ENCODE results near the gene C20orf144. TPM values are rescaled to one million over a fixed set of nuclear protein-coding genes. Genes with fewer than 3 reads are reported as not detected.

The C20orf144 gene
- total and polyA plus RNA-seq, 5 experiments from 2014 or later, result 0.38 to 0.47 TPM; not detected in 3

DNA sequence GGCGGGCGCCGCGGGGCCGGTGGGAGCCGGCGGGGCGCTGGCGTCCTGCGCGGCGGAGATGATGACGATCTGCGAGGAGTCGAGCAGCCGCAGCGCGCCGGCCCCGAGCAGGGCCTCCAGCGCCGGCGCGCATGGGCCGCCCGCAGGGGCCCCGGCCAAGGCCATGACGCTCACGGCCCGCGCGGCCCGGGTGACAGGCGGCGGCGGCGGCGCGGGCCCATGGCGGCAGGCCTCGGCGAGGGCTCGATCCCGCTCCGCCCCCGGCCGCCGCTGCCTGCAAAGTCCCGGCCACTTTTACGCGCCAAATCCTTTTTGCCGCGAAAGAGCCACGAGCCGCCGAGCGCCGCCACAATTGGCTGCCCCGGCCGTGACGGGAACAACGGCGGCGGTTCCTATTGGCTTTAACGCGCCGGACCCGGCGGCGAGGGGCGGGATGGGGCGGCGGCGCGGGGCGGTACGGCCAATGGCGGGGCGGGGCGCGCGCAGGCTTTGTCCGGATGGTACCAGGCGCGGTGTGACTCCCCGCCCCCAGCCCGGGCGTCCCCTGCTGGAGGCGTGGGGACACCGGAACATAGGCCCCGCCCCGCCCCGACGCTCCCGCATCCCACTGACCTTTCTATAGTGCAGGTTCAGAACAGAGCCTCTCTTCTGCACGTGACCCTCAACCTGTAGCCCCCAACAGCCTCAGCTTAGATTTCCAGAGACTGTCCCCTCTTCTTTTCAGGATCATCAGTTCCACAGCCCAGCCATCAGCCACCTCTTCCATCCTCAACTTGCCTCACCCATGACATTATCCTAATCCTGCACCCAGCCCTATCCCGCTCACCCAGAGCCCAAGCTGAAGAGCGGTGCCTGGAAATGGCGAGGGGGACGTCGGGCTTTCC is 24.2 kb downstream of the C20orf144 start, which contains the start of gene E2F1:
Gene E2F1 (minus strand): TSS at position 286 of the 884 bp plus-strand sequence. CDS start 121 bp downstream, at position 165.
- peak within 1 kb of the TSS; percentile 75 to 97 (median 88) for H3K27ac Mint-ChIP-seq
- H3K36me3 Mint-ChIP-seq, result no peaks in the 10 kb centered on the region
- peak; percentile 86 to 94 (median 91) for DNase-seq
- H3K27me3 Mint-ChIP-seq, result no peaks in the 10 kb centered on the region
- peak; percentile 92 for ATAC-seq
- H3K4me1 Mint-ChIP-seq, result peaks cover 18 to 46% (median 36%) of the 10 kb centered on the region in 4 donors
- H3K4me3 Mint-ChIP-seq, result peak within 1 kb of the TSS; percentile 63 to 90 (median 87)
- H3K9me3 Mint-ChIP-seq, result no peaks in the 10 kb centered on the region
- POLR2A ChIA-PET, result interaction anchor here (0.7 to 2.0 kb wide), 6 partner anchors 19 to 46 kb away, joined by 3 to 11 read pairs (median 6); partner anchors contain the start of genes ACTL10, PXMP4 and ZNF341

DNA sequence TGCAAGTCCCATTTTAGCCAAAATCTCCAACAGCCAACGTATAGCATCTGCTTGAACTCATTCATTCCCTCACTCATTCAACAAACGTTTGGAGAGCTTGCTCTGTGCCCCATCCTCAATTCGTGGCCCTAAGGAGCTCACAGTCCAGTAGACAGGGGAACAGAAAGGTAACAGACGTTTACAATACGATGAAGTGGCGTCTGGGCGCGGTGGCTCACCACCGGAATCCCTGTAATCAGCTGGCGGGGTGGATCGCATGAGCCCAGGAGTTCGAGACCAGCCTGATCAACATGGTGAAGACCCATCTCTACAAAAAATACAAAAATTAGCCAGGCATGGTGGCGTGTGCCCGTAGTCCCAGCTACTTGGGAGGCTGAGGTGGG is 24.8 kb downstream of the C20orf144 start:
- H3K27ac Mint-ChIP-seq, result peak overlapping the region; percentile 24 to 97 (median 88)
- ATAC-seq (no peak), DNase-seq (no peak)
- peaks cover 18 to 45% (median 36%) of the 10 kb centered on the region in 4 donors for H3K4me1 Mint-ChIP-seq
- POLR2A ChIA-PET, result interaction anchor here (0.6 to 2.0 kb wide), 5 partner anchors 20 to 286 kb away, joined by 3 to 11 read pairs (median 7); partner anchors contain the start of genes ACTL10, PXMP4 and ZNF341
- H3K36me3 Mint-ChIP-seq, result no peaks in the 10 kb centered on the region
- no peaks in the 10 kb centered on the region for H3K9me3 Mint-ChIP-seq
- H3K27me3 Mint-ChIP-seq, result no peaks in the 10 kb centered on the region
- peak overlapping the region; percentile 63 to 90 (median 87) for H3K4me3 Mint-ChIP-seq

- Mint-ChIP-seq H3K27ac (peak overlapping the region in 5 of 10 donors; percentile 46 to 97 (median 87)), H3K36me3 (no peaks in the 10 kb centered on the region), H3K27me3 (no peaks in the 10 kb centered on the region), H3K4me1 (peaks cover 18 to 45% (median 36%) of the 10 kb centered on the region in 4 donors), H3K9me3 (no peaks in the 10 kb centered on the region), H3K4me3 (peak overlapping the region in 8 of 10 donors; percentile 31 to 90 (median 87))
- POLR2A ChIA-PET, result interaction anchor here (0.6 to 2.0 kb wide), 5 partner anchors 20 to 287 kb away, joined by 3 to 11 read pairs (median 7); partner anchors contain the start of genes ACTL10, PXMP4 and ZNF341
- no peak for DNase-seq
- ATAC-seq, result no peak
These were observed 25.3 kb downstream of the C20orf144 start for GRCh38 chr20:33687370-33687915.

DNA sequence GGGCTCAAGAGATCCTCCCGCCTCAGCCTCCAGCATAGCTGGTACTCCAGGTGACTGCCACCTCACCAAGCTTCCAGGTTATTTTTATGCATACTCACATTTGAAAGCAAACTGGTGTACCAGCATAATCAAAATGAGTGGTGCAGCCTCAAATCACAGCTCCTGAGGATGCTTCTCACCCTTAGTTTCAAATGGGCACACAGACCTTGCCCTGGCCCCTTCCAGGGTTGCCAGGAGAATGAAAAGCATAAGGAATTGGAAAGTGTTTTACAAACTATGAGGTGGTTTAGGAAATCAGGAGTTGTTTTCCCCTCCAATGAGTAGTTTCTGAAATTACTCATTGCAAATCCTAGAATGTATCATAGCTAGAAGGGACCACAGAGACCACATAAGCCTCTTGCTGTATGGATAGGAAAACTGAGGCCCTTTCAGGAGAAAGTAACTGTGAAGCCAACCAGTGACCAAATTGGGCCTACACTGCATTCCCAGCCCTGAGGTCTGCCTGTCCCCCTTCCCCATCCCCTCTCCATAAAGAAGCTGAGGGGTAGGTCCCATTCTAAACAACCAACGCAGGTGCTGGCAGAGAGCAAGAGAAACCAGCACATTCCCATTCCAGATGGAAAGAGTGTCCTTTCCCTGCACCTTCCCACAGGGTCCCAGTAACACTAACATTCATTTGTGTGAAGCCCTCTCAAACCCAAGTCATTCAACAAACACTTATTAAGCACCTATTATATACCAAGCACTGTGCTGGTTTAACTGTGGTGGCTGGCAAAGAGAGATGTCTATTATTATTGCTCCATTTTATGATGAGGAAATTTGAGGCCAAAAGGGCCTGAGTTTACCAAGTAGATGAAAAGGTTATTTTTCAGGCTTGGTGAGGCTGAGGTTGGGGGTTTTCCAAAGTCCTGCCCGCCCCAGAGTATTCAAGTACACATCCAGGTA is 26.1 kb downstream of the C20orf144 start:
- Mint-ChIP-seq H3K27me3 (no peaks in the 10 kb centered on the region), H3K36me3 (no peaks in the 10 kb centered on the region), H3K4me1 (peaks cover 18 to 45% (median 36%) of the 10 kb centered on the region in 4 donors), H3K9me3 (no peaks in the 10 kb centered on the region), H3K4me3 (peak overlapping the region in 4 of 10 donors; percentile 6 to 40 (median 26)), H3K27ac (peak overlapping the region; percentile 7 to 97 (median 74))
- ATAC-seq (no peak), DNase-seq (no peak)
- POLR2A ChIA-PET, result interaction anchor here (0.6 to 2.3 kb wide), 4 partner anchors 10 to 44 kb away, joined by 3 to 14 read pairs (median 6); partner anchors contain the start of genes ACTL10 and ZNF341

DNA sequence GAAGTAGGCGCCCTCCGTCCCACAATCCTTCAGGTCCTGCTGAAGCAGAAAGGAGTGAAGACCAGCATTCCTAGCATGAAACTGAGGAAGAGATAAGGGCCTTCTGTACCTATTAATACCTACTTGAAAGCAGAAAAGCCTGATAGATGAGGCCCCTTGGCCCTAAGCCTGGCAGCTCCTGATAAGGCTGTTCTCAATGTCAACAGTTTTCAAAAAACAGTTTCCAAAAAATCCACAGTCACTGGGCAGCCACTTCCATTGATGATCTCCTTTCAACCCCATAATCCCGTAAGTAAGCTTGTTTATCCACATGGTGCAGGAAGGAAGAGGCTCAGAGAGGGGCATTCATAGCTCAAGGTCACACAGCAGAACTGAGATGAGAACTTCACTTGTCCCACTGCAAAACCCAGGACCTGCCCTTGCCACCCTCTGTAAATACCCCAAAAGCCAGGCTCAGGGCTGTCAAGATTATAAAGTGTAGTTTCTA is 26.9 kb downstream of the C20orf144 start:
- no peak for DNase-seq
- Mint-ChIP-seq H3K36me3 (no peaks in the 10 kb centered on the region), H3K4me1 (peaks cover 18 to 45% (median 36%) of the 10 kb centered on the region in 4 donors), H3K9me3 (no peaks in the 10 kb centered on the region), H3K4me3 (peak overlapping the region in 4 of 10 donors; percentile 12 to 51 (median 36)), H3K27ac (peak overlapping the region; percentile 50 to 97 (median 79)), H3K27me3 (no peaks in the 10 kb centered on the region)
- ATAC-seq, result no peak
- POLR2A ChIA-PET, result interaction anchor here (0.6 to 2.8 kb wide), 4 partner anchors 10 to 43 kb away, joined by 3 to 15 read pairs (median 9); partner anchors contain the start of genes ACTL10, PXMP4 and ZNF341

- ATAC-seq, result no peak
- Mint-ChIP-seq H3K27ac (peak overlapping the region; percentile 50 to 97 (median 72)), H3K27me3 (no peaks in the 10 kb centered on the region), H3K36me3 (no peaks in the 10 kb centered on the region), H3K4me3 (peak overlapping the region in 9 of 10 donors; percentile 60 to 82 (median 70)), H3K9me3 (no peaks in the 10 kb centered on the region), H3K4me1 (peaks cover 20 to 45% (median 35%) of the 10 kb centered on the region in 4 donors)
- POLR2A ChIA-PET, result interaction anchor here (0.7 to 2.8 kb wide), 8 partner anchors 22 to 988 kb away, joined by 3 to 15 read pairs (median 4); partner anchors contain the start of genes ACTL10, EIF2S2, PIGU and PXMP4
- DNase-seq, result no peak
These were observed 27.4 kb downstream of the C20orf144 start for GRCh38 chr20:33689493-33689892.

- ATAC-seq, result peak; percentile 49 to 57
- no peaks in the 10 kb centered on the region for H3K27me3 Mint-ChIP-seq
- H3K36me3 Mint-ChIP-seq, result no peaks in the 10 kb centered on the region
- no peaks in the 10 kb centered on the region for H3K9me3 Mint-ChIP-seq
- peak; percentile 34 to 81 (median 57) for DNase-seq
- POLR2A ChIA-PET, result interaction anchor here (0.7 to 2.8 kb wide), 7 partner anchors 22 to 987 kb away, joined by 3 to 15 read pairs (median 4); partner anchors contain the start of genes ACTL10, EIF2S2, PIGU and PXMP4
- peak overlapping the region; percentile 52 to 97 (median 80) for H3K27ac Mint-ChIP-seq
- peaks cover 19 to 41% (median 33%) of the 10 kb centered on the region in 4 donors for H3K4me1 Mint-ChIP-seq
- H3K4me3 Mint-ChIP-seq, result peak overlapping the region; percentile 45 to 82 (median 69)
These were observed 27.8 kb downstream of the C20orf144 start for GRCh38 chr20:33689973-33690372.

DNA sequence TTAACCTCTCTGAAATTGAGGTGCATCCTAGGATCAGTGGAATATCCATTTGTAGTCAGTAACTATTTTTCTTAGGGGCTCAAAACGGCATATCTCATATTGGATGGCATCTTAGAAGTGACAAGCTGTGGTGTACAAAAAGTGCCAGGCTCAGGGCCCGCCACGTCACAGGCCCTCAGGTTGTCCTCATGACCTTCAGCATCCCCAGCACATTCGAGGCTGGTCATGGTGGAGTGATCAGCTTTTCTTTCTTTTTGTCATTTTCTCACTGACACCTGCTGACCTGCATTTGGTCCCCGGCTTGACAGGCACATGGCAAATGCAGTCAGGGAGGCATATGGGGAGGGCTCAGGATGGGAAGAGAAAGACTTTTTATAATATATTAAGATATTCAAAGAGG is 31.2 kb downstream of the C20orf144 start:
- ATAC-seq (no peak), DNase-seq (no peak)
- H3K27ac Mint-ChIP-seq, result peak overlapping the region in 2 of 10 donors; percentile 56 to 78
- no peak overlapping the region for H3K4me3 Mint-ChIP-seq
- H3K36me3 Mint-ChIP-seq, result no peaks in the 10 kb centered on the region
- POLR2A ChIA-PET, result no interaction called here
- peaks cover 0 to 2% (median 0%) of the 10 kb centered on the region in 9 donors for H3K9me3 Mint-ChIP-seq
- H3K27me3 Mint-ChIP-seq, result no peaks in the 10 kb centered on the region
- peaks cover 13 to 27% (median 20%) of the 10 kb centered on the region in 4 donors for H3K4me1 Mint-ChIP-seq

- ATAC-seq (no peak), DNase-seq (no peak)
- no peaks in the 10 kb centered on the region for H3K27me3 Mint-ChIP-seq
- H3K9me3 Mint-ChIP-seq, result peaks cover 0 to 3% (median 0%) of the 10 kb centered on the region in 9 donors
- peaks cover 7 to 20% (median 13%) of the 10 kb centered on the region in 4 donors for H3K4me1 Mint-ChIP-seq
- no peak overlapping the region for H3K4me3 Mint-ChIP-seq
- no peaks in the 10 kb centered on the region for H3K36me3 Mint-ChIP-seq
- POLR2A ChIA-PET, result interaction anchor here (0.7 kb wide), 1 partner anchor 15 kb away, joined by 6 read pairs; no protein-coding TSS in a partner anchor
- H3K27ac Mint-ChIP-seq, result peak overlapping the region in 5 of 10 donors; percentile 15 to 80 (median 53)
These were observed 31.9 kb downstream of the C20orf144 start for GRCh38 chr20:33693741-33694638.

DNA sequence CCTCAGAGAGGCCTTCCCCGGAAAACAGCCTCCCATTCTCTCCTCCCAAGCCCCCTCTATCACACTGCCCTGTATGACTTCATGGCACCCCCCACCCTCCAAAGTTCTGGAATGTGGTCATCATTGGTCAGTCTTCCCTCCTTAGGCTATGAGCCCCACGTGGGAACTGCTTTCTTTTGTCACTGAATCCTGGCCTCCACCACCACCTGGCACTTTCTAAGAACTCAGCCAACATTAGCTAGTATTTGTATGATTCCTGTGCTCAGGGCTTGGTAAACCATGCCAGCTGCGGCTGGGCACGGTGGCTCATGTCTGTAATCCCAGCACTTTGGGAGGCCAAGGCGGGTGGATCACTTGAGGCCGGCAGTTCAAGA is 32.5 kb downstream of the C20orf144 start:
- ATAC-seq, result no peak
- peaks cover 0 to 3% (median 0%) of the 10 kb centered on the region in 9 donors for H3K9me3 Mint-ChIP-seq
- no peaks in the 10 kb centered on the region for H3K36me3 Mint-ChIP-seq
- H3K4me3 Mint-ChIP-seq, result no peak overlapping the region
- peaks cover 4 to 14% (median 7%) of the 10 kb centered on the region in 4 donors for H3K4me1 Mint-ChIP-seq
- no peaks in the 10 kb centered on the region for H3K27me3 Mint-ChIP-seq
- POLR2A ChIA-PET, result interaction anchor here (0.6 to 0.7 kb wide), 4 partner anchors 15 to 236 kb away, joined by 3 to 6 read pairs (median 5); no protein-coding TSS in a partner anchor
- DNase-seq, result no peak
- peak overlapping the region in 6 of 10 donors; percentile 14 to 80 (median 57) for H3K27ac Mint-ChIP-seq

All from naive thymus-derived CD8-positive, alpha-beta T cell (primary cell).